HepG2 (cell line): ENCODE data around the gene POFUT2. TPM values are rescaled to one million over a fixed set of nuclear protein-coding genes. Genes with fewer than 3 reads are reported as not detected.

Experiments used
- CERS6 ChIP-seq: sonication (generic); formaldehyde crosslinking; IDR thresholded peaks from 2 replicates; pipeline ENCODE4 v1.5.0; 2020; ENCODE audit warnings: missing genetic modification reagents
- FOXK1 ChIP-seq: sonication (generic); formaldehyde crosslinking; IDR thresholded peaks from 2 replicates; pipeline ENCODE4 v1.4.0; 2020; ENCODE audit warnings: low read depth, missing genetic modification reagents, borderline replicate concordance
- HBP1 ChIP-seq: IDR thresholded peaks from 2 replicates; pipeline ENCODE4 v1.6.1; 2016; ENCODE audit warnings: low read depth, control low read depth
- HIVEP1 ChIP-seq: sonication (generic); formaldehyde crosslinking; IDR thresholded peaks from 2 replicates; pipeline ENCODE4 v1.4.0; 2020; ENCODE audit warnings: mild to moderate bottlenecking, missing genetic modification reagents
- ZNF142 ChIP-seq: sonication (generic); formaldehyde crosslinking; IDR thresholded peaks from 2 replicates; pipeline ENCODE4 v1.4.0; 2020; ENCODE audit warnings: missing genetic modification reagents
- ZNF343 ChIP-seq: sonication (generic); formaldehyde crosslinking; IDR thresholded peaks from 2 replicates; pipeline ENCODE4 v1.4.0; 2020; ENCODE audit warnings: mild to moderate bottlenecking, missing genetic modification reagents
- ZNF431 ChIP-seq: sonication (generic); formaldehyde crosslinking; IDR thresholded peaks from 2 replicates; pipeline ENCODE4 v1.9.0; 2022; ENCODE audit warnings: missing genetic modification reagents, low read depth, mild to moderate bottlenecking, borderline replicate concordance
- polyA plus RNA-seq, 8 experiments: library from polyadenylated mRNA; depleted of rRNA in 3 of 8; stranded (reverse) in 7 of 8; unstranded in 1 of 8; fragments of >200 nt; fragmentation: Illumina TruSeq in 4 of 8; extraction: Trizol in 4 of 8; gene quantifications; 2 replicates each; pipeline versions ENCODE4 v1.2.1 to v1.2.3, GENCODE V29; 2011 to 2016; ENCODE audit warnings: low read depth in 4 of 8, missing spikeins in 1 of 8, mixed read lengths in 1 of 8; ENCODE audit not compliant: insufficient read depth in 1 of 8
- total RNA-seq, 5 experiments: library from RNA; depleted of rRNA; stranded (reverse); fragments of >200 nt; fragmentation: Illumina TruSeq; extraction: Trizol; gene quantifications; 2 replicates each; pipeline ENCODE4 v1.2.3, GENCODE V29; 2016; ENCODE audit warnings: low read depth in 1 of 5
- TF ChIP-seq, protein P1 (sequence below): sonication (generic); formaldehyde crosslinking; IDR thresholded peaks from 2 replicates; pipeline ENCODE4 v1.4.0; 2020; ENCODE audit warnings: mild to moderate bottlenecking, missing genetic modification reagents

The POFUT2 gene
- total and polyA plus RNA-seq, 2 of the 13 experiments (the other 11 are each of a cell fraction or from before 2014, with no cell fraction given): 22.8 to 24.0 TPM

GRCh38 chr21:45292399-45293219 lies 4.9 kb upstream of the POFUT2 start (continued):
- TF ChIP-seq, protein P1, sequence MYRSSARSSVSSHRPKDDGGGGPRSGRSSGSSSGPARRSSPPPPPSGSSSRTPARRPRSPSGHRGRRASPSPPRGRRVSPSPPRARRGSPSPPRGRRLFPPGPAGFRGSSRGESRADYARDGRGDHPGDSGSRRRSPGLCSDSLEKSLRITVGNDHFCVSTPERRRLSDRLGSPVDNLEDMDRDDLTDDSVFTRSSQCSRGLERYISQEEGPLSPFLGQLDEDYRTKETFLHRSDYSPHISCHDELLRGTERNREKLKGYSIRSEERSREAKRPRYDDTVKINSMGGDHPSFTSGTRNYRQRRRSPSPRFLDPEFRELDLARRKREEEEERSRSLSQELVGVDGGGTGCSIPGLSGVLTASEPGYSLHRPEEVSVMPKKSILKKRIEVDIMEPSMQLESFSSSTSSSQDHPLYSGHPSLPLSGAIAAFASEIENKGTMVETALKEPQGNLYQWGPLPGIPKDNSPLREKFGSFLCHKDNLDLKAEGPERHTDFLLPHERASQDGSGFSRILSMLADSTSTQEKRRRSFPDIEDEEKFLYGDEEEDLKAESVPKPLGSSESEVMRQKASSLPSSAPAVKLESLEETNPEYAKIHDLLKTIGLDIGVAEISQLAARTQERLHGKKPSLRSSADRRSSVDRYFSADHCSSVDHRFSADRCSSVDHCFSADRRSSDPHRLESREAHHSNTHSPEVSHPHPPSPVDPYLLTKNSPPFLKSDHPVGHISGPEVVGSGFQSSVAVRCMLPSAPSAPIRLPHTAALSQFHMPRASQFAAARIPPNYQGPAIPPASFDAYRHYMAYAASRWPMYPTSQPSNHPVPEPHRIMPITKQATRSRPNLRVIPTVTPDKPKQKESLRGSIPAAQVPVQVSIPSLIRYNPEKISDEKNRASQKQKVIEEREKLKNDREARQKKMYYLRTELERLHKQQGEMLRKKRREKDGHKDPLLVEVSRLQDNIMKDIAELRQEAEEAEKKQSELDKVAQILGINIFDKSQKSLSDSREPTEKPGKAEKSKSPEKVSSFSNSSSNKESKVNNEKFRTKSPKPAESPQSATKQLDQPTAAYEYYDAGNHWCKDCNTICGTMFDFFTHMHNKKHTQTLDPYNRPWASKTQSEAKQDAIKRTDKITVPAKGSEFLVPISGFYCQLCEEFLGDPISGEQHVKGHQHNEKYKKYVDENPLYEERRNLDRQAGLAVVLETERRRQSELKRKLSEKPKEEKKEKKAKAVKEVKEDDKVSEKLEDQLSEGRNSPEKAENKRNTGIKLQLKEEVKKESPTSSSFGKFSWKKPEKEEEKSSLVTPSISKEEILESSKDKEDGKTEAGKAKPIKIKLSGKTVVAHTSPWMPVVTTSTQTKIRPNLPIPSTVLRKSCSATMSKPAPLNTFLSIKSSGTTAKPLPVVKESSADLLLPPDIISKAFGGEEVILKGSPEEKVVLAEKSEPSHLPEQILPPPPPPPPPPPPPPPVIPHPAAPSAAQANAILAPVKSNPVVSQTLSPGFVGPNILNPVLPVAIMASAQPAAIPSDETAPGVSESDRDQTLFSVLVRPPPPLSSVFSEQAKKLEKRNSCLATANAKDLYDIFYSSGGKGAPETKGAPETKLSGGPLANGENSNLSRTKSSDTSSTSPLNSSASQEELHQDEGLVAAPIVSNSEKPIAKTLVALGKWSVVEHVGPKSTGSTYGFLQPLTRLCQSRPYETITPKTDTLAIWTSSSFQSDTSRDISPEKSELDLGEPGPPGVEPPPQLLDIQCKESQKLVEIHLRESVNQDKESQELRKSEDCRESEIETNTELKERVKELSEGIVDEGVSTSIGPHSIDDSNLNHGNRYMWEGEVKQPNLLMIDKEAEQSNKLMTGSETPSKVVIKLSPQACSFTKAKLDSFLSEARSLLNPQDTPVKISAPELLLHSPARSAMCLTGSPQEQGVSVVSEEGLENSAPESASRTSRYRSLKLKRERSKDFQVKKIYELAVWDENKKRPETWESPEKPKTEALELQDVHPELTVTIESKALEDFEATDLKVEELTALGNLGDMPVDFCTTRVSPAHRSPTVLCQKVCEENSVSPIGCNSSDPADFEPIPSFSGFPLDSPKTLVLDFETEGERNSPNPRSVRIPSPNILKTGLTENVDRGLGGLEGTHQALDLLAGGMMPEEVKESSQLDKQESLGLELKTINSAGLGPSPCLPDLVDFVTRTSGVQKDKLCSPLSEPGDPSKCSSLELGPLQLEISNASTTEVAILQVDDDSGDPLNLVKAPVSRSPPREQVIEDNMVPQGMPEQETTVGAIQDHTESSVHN (CRISPR knock-in tag): peak; percentile 88
- TF ChIP-seq ZNF142 (no peak), ZNF343 (0 out of 2 replicates have a peak, but pooled peaks have one; percentile 27), ZNF431 (no peak), HIVEP1 (no peak; the same call in 1 of the 2 replicates), FOXK1 (CRISPR knock-in tag) (0 out of 2 replicates have a peak, but pooled peaks have one; percentile 20), CERS6 (CRISPR knock-in tag) (no peak), HBP1 (CRISPR knock-in tag) (no peak)
